ENCODE results near the gene PANK2.
"Not testable (repeated sequence)": the region's sequence is repeated elsewhere in the genome, so short reads cannot be mapped to it uniquely, and the experiment has no call there.

Gene PANK2

GRCh38 chr20:3901706-3902440, 12.7 kb downstream of the PANK2 start:
- TF ChIP-seq POLR2A (IDR thresholded peaks at IDR 0.05; ENCODE audit: low read length) (no peak), GATA1 (IDR thresholded peaks at IDR 0.05; ENCODE audit: low read depth, low read length) (no peak)
- no peak for DNase-seq

GRCh38 chr20:3902446-3902845, 13.3 kb downstream of the PANK2 start:
- TF ChIP-seq GATA1 (IDR thresholded peaks at IDR 0.05; ENCODE audit: low read depth, low read length): no peak
- TF ChIP-seq POLR2A (IDR thresholded peaks at IDR 0.05; ENCODE audit: low read length): no peak
- no peak for DNase-seq

DNA sequence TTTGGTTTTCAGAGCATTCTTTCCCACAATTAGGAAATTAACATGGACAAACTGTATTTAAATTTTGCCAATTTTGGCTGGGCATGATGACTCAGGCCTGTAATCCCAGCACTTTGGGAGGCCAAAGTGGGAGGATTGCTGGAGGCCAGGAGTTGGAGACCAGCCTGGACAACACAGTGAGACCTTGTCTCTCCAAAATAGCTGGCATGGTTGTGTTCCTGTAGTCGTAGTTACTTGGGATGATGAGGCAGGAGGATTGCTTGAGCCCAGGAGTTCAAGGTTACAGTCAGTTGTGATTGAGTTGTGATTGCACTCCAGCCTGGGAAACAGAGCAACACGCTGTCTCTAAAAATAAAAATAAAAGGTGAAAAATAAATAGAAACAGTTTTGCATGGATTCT, 15.0 kb downstream of the PANK2 start:
- TF ChIP-seq POLR2A (IDR thresholded peaks at IDR 0.05; ENCODE audit: low read length): no peak
- TF ChIP-seq GATA1 (IDR thresholded peaks at IDR 0.05; ENCODE audit: low read depth, low read length): no peak

DNA sequence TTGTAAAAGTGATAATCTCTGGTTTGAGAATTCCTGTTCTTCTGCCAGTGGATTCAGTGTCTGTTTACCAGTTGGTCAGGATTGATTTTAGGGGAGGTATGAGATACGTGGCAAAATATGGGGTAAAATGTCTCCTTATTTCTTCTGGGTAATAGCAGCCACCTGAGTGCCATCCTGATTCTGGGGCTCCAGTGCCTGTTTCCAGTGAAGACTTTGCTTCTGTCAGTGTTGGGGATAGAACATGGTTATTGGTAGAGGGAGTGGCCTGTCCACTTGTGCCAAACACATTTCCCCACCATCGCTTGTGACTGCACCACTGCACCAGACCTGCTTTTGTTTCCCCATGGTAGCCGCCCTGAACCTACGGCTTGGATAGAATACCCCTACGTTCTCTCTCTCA, 15.7 kb downstream of the PANK2 start:
- no peak for TF ChIP-seq POLR2A (IDR thresholded peaks at IDR 0.05; ENCODE audit: low read length)
- no peak for TF ChIP-seq GATA1 (IDR thresholded peaks at IDR 0.05; ENCODE audit: low read depth, low read length)
- DNase-seq: no peak

More for the DNA sequence above, 15.0 kb downstream of the PANK2 start:
- no peak for DNase-seq

DNA sequence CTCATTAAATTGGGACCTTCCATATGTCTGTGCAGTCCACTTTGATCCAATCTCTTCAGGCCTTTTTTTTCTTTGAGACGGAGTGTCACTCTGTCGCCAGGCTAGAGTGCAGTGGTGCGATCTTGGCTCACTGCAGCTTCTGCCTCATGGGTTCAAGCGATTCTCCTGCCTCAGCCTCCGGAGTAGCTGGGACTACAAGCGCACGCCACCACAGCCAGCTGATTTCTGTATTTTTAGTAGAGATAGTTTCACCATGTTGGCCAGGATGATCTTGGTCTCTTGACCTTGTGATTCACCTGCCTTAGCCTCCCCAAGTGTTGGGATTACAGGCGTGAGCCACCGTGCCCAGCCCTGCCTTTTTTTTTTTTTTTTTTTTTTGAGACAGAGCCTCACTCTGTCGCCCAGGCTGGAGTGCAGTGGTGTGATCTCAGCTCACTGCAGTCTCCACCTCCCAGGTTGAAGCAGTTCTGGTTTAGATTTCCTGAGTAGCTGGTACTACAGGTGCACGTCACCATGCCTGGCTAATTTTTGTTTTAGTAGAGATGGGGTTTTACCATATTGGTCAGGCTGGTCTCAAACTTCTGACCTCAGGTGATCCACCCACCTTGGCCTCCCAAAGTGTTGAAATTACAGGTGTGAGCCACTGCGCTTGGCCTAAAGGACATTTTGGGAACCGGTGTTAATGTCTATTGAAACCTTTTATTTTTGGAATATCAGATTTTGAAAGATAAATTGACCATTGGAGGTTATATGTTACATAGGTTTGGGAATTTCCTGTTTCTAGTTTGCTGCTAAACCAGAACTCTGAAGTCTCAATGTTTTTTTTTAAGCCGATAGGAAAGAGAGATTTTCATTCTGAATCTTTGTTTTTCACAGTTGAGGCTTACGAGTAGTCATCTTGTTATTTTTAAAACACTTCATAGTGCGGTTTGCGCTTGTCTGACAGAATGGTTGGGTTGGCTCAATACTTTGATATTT, 17.8 kb downstream of the PANK2 start:
- not testable (repeated sequence) for DNase-seq

DNA sequence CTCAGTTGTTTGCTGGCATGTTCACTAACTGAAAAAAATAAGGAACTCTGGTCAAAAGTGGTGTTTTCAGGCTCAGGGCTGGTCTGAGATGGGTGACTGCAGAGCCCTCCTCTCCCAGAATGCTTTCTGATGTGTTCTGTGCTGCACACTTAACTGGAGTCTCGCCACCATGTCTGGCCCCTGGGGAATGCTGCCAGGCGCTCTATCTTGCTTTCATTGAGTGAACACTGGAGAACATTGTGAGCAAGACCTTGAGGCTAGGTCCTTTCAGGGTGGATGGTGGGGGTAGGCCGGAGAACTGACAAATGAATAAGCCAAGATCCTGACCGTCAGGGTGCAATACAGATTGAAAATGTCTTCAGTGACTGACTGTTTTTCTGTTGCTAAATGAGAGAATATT, 19.5 kb downstream of the PANK2 start:
- DNase-seq: no peak
- no peak for TF ChIP-seq GATA1 (IDR thresholded peaks at IDR 0.05; ENCODE audit: low read depth, low read length)
- no peak for TF ChIP-seq POLR2A (IDR thresholded peaks at IDR 0.05; ENCODE audit: low read length)

GRCh38 chr20:3909952-3910366, 20.8 kb downstream of the PANK2 start:
- TF ChIP-seq GATA1 (IDR thresholded peaks at IDR 0.05; ENCODE audit: low read depth, low read length) (peak; percentile 45), POLR2A (IDR thresholded peaks at IDR 0.05; ENCODE audit: low read length) (peak; percentile 23)
- peak; percentile 89 to 99 for DNase-seq

DNA sequence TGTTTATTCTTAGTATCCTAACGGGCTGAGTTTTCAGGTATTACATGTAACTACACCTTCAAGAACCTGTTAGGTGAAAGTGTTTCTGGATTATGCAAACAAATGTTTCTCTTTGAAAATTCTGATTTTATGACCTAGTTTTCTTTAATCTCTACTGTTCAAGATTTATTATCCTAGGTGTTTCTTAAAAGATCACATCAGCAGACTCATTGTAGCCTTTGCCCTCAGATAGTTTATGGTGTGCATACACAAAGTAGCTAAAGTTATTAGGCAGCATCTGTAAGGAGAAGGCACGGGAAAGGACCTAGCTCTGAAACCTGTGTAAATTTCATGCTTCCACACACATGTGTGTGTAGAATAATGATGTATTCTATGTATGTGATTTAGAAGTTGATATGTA, 21.7 kb downstream of the PANK2 start:
- no peak for DNase-seq
- TF ChIP-seq POLR2A (IDR thresholded peaks at IDR 0.05; ENCODE audit: low read length) (no peak), GATA1 (IDR thresholded peaks at IDR 0.05; ENCODE audit: low read depth, low read length) (no peak)

DNA sequence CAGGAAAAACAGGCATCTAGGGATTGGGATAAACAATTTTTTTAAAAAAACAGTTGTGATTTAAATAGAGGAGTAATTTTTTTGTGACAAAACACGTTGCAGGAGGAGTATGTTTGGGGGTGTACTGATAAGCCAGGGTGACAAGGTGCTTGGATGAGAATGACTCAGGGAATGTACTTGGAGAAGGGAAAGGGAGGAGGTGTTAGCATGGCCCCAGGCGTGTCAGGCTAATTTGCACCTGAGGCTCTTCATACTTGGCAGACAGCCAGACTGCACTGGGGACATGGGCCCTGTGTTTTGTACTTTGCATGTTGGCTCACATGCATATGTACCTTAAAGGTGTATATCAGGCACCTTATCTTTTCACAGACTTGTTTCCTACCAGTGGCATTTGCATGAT, 22.8 kb downstream of the PANK2 start:
- TF ChIP-seq POLR2A (IDR thresholded peaks at IDR 0.05; ENCODE audit: low read length): no peak
- no peak for TF ChIP-seq GATA1 (IDR thresholded peaks at IDR 0.05; ENCODE audit: low read depth, low read length)
- peak; percentile 50 to 53 for DNase-seq

GRCh38 chr20:3914446-3914845, 25.3 kb downstream of the PANK2 start:
- no peak for DNase-seq
- no peak for TF ChIP-seq POLR2A (IDR thresholded peaks at IDR 0.05; ENCODE audit: low read length)
- no peak for TF ChIP-seq GATA1 (IDR thresholded peaks at IDR 0.05; ENCODE audit: low read depth, low read length)

DNA sequence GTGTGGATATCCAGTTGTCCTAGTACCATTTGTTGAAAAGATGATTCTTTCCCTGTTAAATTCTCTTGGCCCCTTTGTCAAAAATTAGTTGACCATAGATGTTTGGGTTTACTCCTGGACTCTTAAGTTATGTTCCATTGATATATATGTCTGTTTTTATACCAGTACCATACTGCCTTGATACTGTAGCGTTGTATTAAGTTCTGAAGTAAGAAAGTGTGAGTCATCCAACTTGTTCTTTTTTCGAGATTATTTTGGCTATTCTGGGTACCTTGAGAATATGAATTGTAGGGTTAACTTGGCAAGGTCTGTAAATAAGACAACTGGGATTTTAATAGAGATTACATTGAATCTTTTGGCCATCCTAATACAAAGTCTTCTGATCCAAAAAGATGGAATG, 26.5 kb downstream of the PANK2 start:
- TF ChIP-seq POLR2A (IDR thresholded peaks at IDR 0.05; ENCODE audit: low read length): no peak
- TF ChIP-seq GATA1 (IDR thresholded peaks at IDR 0.05; ENCODE audit: low read depth, low read length): no peak
- no peak for DNase-seq

- TF ChIP-seq POLR2A (IDR thresholded peaks at IDR 0.05; ENCODE audit: low read length) (no peak), GATA1 (IDR thresholded peaks at IDR 0.05; ENCODE audit: low read depth, low read length) (no peak)
- peak; percentile 47 to 77 for DNase-seq
Observed at GRCh38 chr20:3916364-3916763, 27.2 kb downstream of the PANK2 start.

DNA sequence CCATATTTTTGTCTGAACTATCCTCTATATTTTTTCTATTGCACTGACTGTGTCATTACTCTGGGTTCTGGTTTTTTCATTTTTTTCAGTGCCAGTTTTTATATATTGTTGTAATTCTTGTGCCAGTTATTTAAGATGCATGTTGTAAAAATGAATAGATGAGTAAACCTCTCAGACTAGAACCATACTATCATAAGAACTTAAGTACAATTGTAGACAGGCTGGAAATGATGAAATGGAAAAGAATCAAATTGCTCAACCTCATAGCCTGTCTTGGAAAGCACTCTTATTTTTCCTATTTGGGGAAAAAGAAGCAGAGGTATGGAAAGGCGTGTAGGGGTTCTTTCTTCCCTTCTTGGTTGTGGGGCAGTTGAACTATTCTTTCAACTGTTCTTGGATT, 30.2 kb downstream of the PANK2 start:
- no peak for DNase-seq
- TF ChIP-seq GATA1 (IDR thresholded peaks at IDR 0.05; ENCODE audit: low read depth, low read length) (no peak), POLR2A (IDR thresholded peaks at IDR 0.05; ENCODE audit: low read length) (no peak)

DNA sequence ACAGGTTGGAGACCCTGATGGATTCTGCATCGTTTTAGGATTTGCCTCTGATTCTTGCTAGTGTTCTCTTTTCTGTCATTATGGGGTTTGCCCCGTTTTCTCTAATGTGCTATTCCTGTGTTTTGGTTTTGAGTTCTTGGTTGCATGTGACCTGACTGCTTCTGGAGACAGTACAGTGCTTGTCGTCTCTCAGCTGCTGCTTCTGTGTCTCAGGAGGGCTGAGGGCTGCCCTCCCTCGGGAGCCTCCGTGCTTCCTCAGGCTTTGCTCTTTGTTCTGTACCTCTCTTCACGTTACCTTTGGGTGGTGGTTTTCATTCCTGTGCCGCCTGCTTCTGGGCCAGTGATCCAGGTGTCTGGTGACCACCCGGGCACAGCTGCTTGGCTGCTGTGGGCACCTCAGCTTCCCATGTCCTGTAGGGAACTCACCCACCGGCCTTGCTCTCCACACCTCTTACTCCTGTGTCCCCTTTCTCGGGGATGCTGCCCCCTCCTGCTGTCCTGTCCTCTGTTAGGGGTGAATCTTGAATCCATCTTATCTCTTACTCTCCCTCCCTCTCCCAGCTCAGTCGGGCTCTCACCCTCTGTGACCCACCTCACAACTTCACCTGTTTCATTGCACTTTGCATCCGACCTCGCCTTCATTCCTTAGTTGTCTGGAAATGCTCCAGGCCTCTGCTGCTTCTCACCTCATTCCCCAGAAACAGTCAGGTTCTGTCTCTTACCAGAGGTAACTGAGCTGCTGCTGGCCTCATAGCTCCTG, 33.2 kb downstream of the PANK2 start:
- TF ChIP-seq POLR2A (IDR thresholded peaks at IDR 0.05; ENCODE audit: low read length) (no peak), GATA1 (IDR thresholded peaks at IDR 0.05; ENCODE audit: low read depth, low read length) (no peak)
- DNase-seq: no peak

All from erythroblast (primary cell).